SU-DHL-6 (cell line): Measurements from ENCODE around the gene RPL6.
A peak's percentile ranks its signal among the peaks of the same experiment; 100 is the strongest.

Source experiments
- H2AFZ ChIP-seq: fragments of 200-600 bp; sonication (generic); 2 replicates; pipeline ENCODE4 v1.6.1; 2014; ENCODE audit warnings: low read depth, mild to moderate bottlenecking, moderate library complexity, mixed read lengths, antibody characterized with exemption, low read length; ENCODE audit not compliant: severe bottlenecking
- H3F3A ChIP-seq: fragments of 200-600 bp; shearing (Covaris generic); 2 replicates; pipeline ENCODE4 v1.6.0; 2016; ENCODE audit warnings: antibody characterized with exemption, mild to moderate bottlenecking; ENCODE audit not compliant: insufficient read depth
- H3K27ac ChIP-seq: fragments of 200-600 bp; sonication (generic); 2 replicates; pipeline ENCODE4 v1.5.1; 2016; ENCODE audit warnings: low read depth, mild to moderate bottlenecking, low read length, moderate library complexity, mixed read lengths
- H3K27me3 ChIP-seq: fragments of 200-600 bp; sonication (generic), shearing (Covaris generic); 2 replicates; pipeline ENCODE4 v1.6.0; 2014; ENCODE audit warnings: mild to moderate bottlenecking, low read length
- H3K36me3 ChIP-seq: fragments of 200-600 bp; sonication (generic); 2 replicates; pipeline ENCODE4 v1.6.1; 2014; ENCODE audit warnings: mild to moderate bottlenecking, low read length, mixed read lengths
- H3K4me2 ChIP-seq: fragments of 300-600, 200-600 bp; shearing (Covaris generic), sonication (generic); 2 replicates; pipeline ENCODE4 v1.6.0; 2014; ENCODE audit warnings: low read length, low read depth, mild to moderate bottlenecking; ENCODE audit not compliant: poor library complexity, severe bottlenecking
- H3K4me3 ChIP-seq: fragments of 200-600 bp; sonication (generic); 2 replicates; pipeline ENCODE4 v1.5.1; 2014; ENCODE audit warnings: antibody characterized with exemption, low read length, mild to moderate bottlenecking, mixed read lengths; ENCODE audit not compliant: insufficient read depth, poor library complexity, severe bottlenecking
- H3K79me2 ChIP-seq: fragments of 200-600 bp; sonication (generic); 2 replicates; pipeline ENCODE4 v1.6.1; 2014; ENCODE audit warnings: mild to moderate bottlenecking, low read length, moderate library complexity; ENCODE audit not compliant: insufficient read depth
- H3K9ac ChIP-seq: fragments of 200-600 bp; sonication (generic); 2 replicates; pipeline ENCODE4 v1.7.0; 2014; ENCODE audit warnings: mild to moderate bottlenecking, low read length
- H3K9me2 ChIP-seq: fragments of 200-600 bp; sonication (generic); replicated peaks from 2 replicates; pipeline ENCODE4 v1.6.1; 2014; ENCODE audit warnings: low read length; ENCODE audit not compliant: insufficient read depth
- H3K9me3 ChIP-seq: fragments of 200-600 bp; sonication (generic); 2 replicates; pipeline ENCODE4 v1.6.1; 2014; ENCODE audit warnings: low read length, mixed read lengths; ENCODE audit not compliant: insufficient read depth
- H4K20me1 ChIP-seq: fragments of 200-600 bp; sonication (generic); 2 replicates; pipeline ENCODE4 v1.6.1; 2014; ENCODE audit warnings: low read depth, mild to moderate bottlenecking, antibody characterized with exemption, low read length, moderate library complexity, mixed read lengths
- EZH2phosphoT487 ChIP-seq: fragments of 200-600 bp; sonication (generic), shearing (Covaris generic); conservative IDR thresholded peaks from 2 replicates; pipeline ENCODE4 v1.6.1; 2018; ENCODE audit warnings: mild to moderate bottlenecking, antibody characterized with exemption, low read length, moderate library complexity, mixed read lengths
- TF ChIP-seq, protein P1 (sequence below): fragments of 200-600 bp; sonication (generic); IDR thresholded peaks from one replicate; pipeline ENCODE4 v1.5.1; 2017; ENCODE audit warnings: antibody characterized with exemption, mild to moderate bottlenecking, low read length, moderate library complexity; ENCODE audit not compliant: insufficient read depth, poor library complexity, severe bottlenecking

RPL6 gene

GRCh38 chr12:112406519-112407488 is 2.6 kb downstream of the RPL6 start:
- Histone ChIP-seq H3F3A (peaks cover 85% of the 10 kb centered on the region), H3K9me2 (no peaks in the 10 kb centered on the region), H3K4me3 (no peak overlapping the region), H2AFZ (no peak overlapping the region), H3K36me3 (peaks cover 43% of the 10 kb centered on the region), H3K9ac (peak overlapping the region; percentile 80; the same call in 1 of the 2 replicates), H3K4me2 (peak overlapping the region; percentile 99), H3K9me3 (no peaks in the 10 kb centered on the region), H4K20me1 (peaks cover 23% of the 10 kb centered on the region), H3K27ac (no peak overlapping the region), H3K27me3 (no peaks in the 10 kb centered on the region), H3K79me2 (peaks cover 17% of the 10 kb centered on the region)
- TF ChIP-seq EZH2phosphoT487: no peak
- TF ChIP-seq, protein P1, sequence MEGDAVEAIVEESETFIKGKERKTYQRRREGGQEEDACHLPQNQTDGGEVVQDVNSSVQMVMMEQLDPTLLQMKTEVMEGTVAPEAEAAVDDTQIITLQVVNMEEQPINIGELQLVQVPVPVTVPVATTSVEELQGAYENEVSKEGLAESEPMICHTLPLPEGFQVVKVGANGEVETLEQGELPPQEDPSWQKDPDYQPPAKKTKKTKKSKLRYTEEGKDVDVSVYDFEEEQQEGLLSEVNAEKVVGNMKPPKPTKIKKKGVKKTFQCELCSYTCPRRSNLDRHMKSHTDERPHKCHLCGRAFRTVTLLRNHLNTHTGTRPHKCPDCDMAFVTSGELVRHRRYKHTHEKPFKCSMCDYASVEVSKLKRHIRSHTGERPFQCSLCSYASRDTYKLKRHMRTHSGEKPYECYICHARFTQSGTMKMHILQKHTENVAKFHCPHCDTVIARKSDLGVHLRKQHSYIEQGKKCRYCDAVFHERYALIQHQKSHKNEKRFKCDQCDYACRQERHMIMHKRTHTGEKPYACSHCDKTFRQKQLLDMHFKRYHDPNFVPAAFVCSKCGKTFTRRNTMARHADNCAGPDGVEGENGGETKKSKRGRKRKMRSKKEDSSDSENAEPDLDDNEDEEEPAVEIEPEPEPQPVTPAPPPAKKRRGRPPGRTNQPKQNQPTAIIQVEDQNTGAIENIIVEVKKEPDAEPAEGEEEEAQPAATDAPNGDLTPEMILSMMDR: no peak

GRCh38 chr12:112401903-112402498 is 7.4 kb downstream of the RPL6 start:
- H3K27ac ChIP-seq: no peak overlapping the region
- H3K9me3 ChIP-seq: no peaks in the 10 kb centered on the region

GRCh38 chr12:112401054-112401453 is 8.4 kb downstream of the RPL6 start:
- Histone ChIP-seq H3K9me3 (no peaks in the 10 kb centered on the region), H3K27ac (no peak overlapping the region), H3K9me2 (no peaks in the 10 kb centered on the region), H3K36me3 (peaks cover 17% of the 10 kb centered on the region), H3K4me2 (no peak overlapping the region), H2AFZ (no peak overlapping the region), H3K79me2 (no peaks in the 10 kb centered on the region), H4K20me1 (peaks cover 8% of the 10 kb centered on the region), H3K4me3 (no peak overlapping the region), H3K9ac (no peak overlapping the region), H3K27me3 (no peaks in the 10 kb centered on the region), H3F3A (peaks cover 41% of the 10 kb centered on the region)
- TF ChIP-seq, protein P1: no peak
- TF ChIP-seq EZH2phosphoT487: no peak

More at GRCh38 chr12:112401903-112402498, 7.4 kb downstream of the RPL6 start:
- Histone ChIP-seq H3F3A (peaks cover 50% of the 10 kb centered on the region), H3K79me2 (no peaks in the 10 kb centered on the region), H3K27me3 (no peaks in the 10 kb centered on the region), H3K4me2 (no peak overlapping the region), H3K9ac (no peak overlapping the region), H2AFZ (no peak overlapping the region), H3K9me2 (no peaks in the 10 kb centered on the region), H4K20me1 (peaks cover 13% of the 10 kb centered on the region), H3K4me3 (no peak overlapping the region), H3K36me3 (peaks cover 26% of the 10 kb centered on the region)
- TF ChIP-seq, protein P1: no peak
- TF ChIP-seq EZH2phosphoT487: no peak
